HepG2 (cell line): Measurements from ENCODE around the gene TTLL1.

Experiments
- EZH2 ChIP-seq: conservative IDR thresholded peaks from 2 replicates; pipeline ENCODE4 v1.6.1; 2012; ENCODE audit warnings: mild to moderate bottlenecking, low read depth, low read length, moderate library complexity
- FOXA1 ChIP-seq, 2 experiments: fragments of 450-650 bp in 1 of 2; sonication (generic) in 1 of 2; formaldehyde crosslinking in 1 of 2; IDR thresholded peaks; 2 replicates each; pipeline versions ENCODE4 v1.4.0 to v1.6.1; 2016 to 2020; ENCODE audit warnings: missing genetic modification reagents in 1 of 2
- KLF16 ChIP-seq, 2 experiments: sonication (generic) in 1 of 2; formaldehyde crosslinking in 1 of 2; IDR thresholded peaks; 2 replicates each; pipeline versions ENCODE4 v1.6.1 to v1.8.0; 2016 to 2023; ENCODE audit warnings: missing genetic modification reagents in 2 of 2, missing compliant biosample characterization in 1 of 2
- ZBTB33 ChIP-seq: sonication (generic); formaldehyde crosslinking; IDR thresholded peaks from 2 replicates; pipeline ENCODE4 v1.4.0; 2020; ENCODE audit warnings: missing genetic modification reagents
- TF ChIP-seq, protein P1 (sequence below): sonication (generic); formaldehyde crosslinking; IDR thresholded peaks from 2 replicates; pipeline ENCODE4 v1.5.1; 2020; ENCODE audit warnings: missing genetic modification reagents, mild to moderate bottlenecking, borderline replicate concordance
- TF ChIP-seq, protein P2 (sequence below): sonication (generic); formaldehyde crosslinking; IDR thresholded peaks from 2 replicates; pipeline ENCODE4 v1.5.0; 2020; ENCODE audit warnings: missing genetic modification reagents
- TF ChIP-seq, protein P3 (sequence below): sonication (generic); formaldehyde crosslinking; IDR thresholded peaks from 2 replicates; pipeline ENCODE4 v1.5.0; 2020; ENCODE audit warnings: mild to moderate bottlenecking, missing genetic modification reagents, borderline replicate concordance

- TF ChIP-seq FOXA1 (IDR thresholded peaks at IDR 0.05): no peak; the same call in 1 of the 2 replicates
- TF ChIP-seq FOXA1 (CRISPR knock-in tag; IDR thresholded peaks at IDR 0.05): peak; percentile 81
- TF ChIP-seq, protein P1, sequence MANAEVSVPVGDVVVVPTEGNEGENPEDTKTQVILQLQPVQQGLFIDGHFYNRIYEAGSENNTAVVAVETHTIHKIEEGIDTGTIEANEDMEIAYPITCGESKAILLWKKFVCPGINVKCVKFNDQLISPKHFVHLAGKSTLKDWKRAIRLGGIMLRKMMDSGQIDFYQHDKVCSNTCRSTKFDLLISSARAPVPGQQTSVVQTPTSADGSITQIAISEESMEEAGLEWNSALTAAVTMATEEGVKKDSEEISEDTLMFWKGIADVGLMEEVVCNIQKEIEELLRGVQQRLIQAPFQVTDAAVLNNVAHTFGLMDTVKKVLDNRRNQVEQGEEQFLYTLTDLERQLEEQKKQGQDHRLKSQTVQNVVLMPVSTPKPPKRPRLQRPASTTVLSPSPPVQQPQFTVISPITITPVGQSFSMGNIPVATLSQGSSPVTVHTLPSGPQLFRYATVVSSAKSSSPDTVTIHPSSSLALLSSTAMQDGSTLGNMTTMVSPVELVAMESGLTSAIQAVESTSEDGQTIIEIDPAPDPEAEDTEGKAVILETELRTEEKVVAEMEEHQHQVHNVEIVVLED: no peak
- no peak for TF ChIP-seq ZBTB33 (CRISPR knock-in tag)
- no peak for TF ChIP-seq KLF16 (CRISPR knock-in tag; IDR thresholded peaks at IDR 0.05)
- TF ChIP-seq, protein P2, sequence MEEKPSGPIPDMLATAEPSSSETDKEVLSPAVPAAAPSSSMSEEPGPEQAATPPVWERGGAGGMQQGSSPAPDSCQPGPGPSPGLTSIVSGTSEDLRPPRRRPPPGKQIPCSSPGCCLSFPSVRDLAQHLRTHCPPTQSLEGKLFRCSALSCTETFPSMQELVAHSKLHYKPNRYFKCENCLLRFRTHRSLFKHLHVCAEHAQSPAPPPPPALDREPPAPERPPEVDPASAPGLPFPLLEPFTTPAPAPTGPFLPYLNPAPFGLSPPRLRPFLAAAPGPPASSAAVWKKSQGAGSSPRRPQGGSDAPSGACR (CRISPR knock-in tag): no peak
- TF ChIP-seq EZH2: no peak
- TF ChIP-seq, protein P3, sequence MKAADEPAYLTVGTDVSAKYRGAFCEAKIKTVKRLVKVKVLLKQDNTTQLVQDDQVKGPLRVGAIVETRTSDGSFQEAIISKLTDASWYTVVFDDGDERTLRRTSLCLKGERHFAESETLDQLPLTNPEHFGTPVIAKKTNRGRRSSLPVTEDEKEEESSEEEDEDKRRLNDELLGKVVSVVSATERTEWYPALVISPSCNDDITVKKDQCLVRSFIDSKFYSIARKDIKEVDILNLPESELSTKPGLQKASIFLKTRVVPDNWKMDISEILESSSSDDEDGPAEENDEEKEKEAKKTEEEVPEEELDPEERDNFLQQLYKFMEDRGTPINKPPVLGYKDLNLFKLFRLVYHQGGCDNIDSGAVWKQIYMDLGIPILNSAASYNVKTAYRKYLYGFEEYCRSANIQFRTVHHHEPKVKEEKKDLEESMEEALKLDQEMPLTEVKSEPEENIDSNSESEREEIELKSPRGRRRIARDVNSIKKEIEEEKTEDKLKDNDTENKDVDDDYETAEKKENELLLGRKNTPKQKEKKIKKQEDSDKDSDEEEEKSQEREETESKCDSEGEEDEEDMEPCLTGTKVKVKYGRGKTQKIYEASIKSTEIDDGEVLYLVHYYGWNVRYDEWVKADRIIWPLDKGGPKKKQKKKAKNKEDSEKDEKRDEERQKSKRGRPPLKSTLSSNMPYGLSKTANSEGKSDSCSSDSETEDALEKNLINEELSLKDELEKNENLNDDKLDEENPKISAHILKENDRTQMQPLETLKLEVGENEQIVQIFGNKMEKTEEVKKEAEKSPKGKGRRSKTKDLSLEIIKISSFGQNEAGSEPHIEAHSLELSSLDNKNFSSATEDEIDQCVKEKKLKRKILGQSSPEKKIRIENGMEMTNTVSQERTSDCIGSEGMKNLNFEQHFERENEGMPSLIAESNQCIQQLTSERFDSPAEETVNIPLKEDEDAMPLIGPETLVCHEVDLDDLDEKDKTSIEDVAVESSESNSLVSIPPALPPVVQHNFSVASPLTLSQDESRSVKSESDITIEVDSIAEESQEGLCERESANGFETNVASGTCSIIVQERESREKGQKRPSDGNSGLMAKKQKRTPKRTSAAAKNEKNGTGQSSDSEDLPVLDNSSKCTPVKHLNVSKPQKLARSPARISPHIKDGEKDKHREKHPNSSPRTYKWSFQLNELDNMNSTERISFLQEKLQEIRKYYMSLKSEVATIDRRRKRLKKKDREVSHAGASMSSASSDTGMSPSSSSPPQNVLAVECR (CRISPR knock-in tag): peak; percentile 38; the same call in 1 of the 2 replicates
These were observed 41.6 kb downstream of the TTLL1 start for GRCh38 chr22:43047605-43048004.
